K562 (cell line): ENCODE measurements around the gene GLRA1. TPM values are rescaled to one million over a fixed set of nuclear protein-coding genes. Genes with fewer than 3 reads are reported as not detected.

Experiments used
- ARID3B ChIP-seq: fragments of 250-450 bp; sonication (Bioruptor Pico); IDR thresholded peaks from 2 replicates; pipeline ENCODE4 v1.4.0; 2020; ENCODE audit warnings: borderline replicate concordance
- CHD4 ChIP-seq: fragments of 200-600 bp; sonication (generic); IDR thresholded peaks from 3 replicates; pipeline ENCODE4 v1.6.1; 2012; ENCODE audit warnings: low read depth, mild to moderate bottlenecking, mixed read lengths, low read length, inconsistent platforms; ENCODE audit not compliant: insufficient read depth, insufficient replicate concordance, poor library complexity, severe bottlenecking
- EP400 ChIP-seq: fragments of 450-650 bp; IDR thresholded peaks from 2 replicates; pipeline ENCODE4 v1.6.1; 2017; ENCODE audit warnings: antibody characterized with exemption, mild to moderate bottlenecking, moderate library complexity
- ETV6 ChIP-seq, 3 experiments: fragments of 150-350 bp in 1 of 3; sonication (generic) in 1 of 3; formaldehyde crosslinking in 1 of 3; IDR thresholded peaks; 2 replicates each; pipeline versions ENCODE4 v1.6.1 to v1.8.0; 2014 to 2022; ENCODE audit warnings: borderline replicate concordance in 2 of 3, low read depth in 2 of 3, antibody characterized with exemption in 1 of 3, low read length in 1 of 3, mild to moderate bottlenecking in 1 of 3, missing genetic modification reagents in 1 of 3
- JUN ChIP-seq, 2 experiments: sonication (generic) in 1 of 2; formaldehyde crosslinking in 1 of 2; IDR thresholded peaks; 2 replicates each; pipeline versions ENCODE4 v1.6.1 to v1.8.0; 2012 to 2022; ENCODE audit warnings: borderline replicate concordance in 2 of 2, mild to moderate bottlenecking in 2 of 2, improper control_type of control experiment in 1 of 2, low read depth in 1 of 2, low read length in 1 of 2, missing genetic modification reagents in 1 of 2
- L3MBTL2 ChIP-seq: fragments of 450-650 bp; IDR thresholded peaks from 2 replicates; pipeline ENCODE4 v1.6.1; 2016; ENCODE audit warnings: mild to moderate bottlenecking, moderate library complexity
- MEIS2 ChIP-seq: fragments of 450-650 bp; IDR thresholded peaks from 2 replicates; pipeline ENCODE4 v1.6.1; 2014; ENCODE audit warnings: mild to moderate bottlenecking; ENCODE audit not compliant: partially characterized antibody
- TAF7 ChIP-seq: fragments of 450-650 bp; IDR thresholded peaks from 2 replicates; pipeline ENCODE4 v1.6.1; 2016; ENCODE audit warnings: missing genetic modification characterization, missing compliant biosample characterization
- ZNF239 ChIP-seq: fragments of 250-450 bp; sonication (Bioruptor Pico); IDR thresholded peaks from 2 replicates; pipeline ENCODE4 v1.4.0; 2020; ENCODE audit warnings: mild to moderate bottlenecking
- polyA plus RNA-seq, 8 experiments: library from polyadenylated mRNA; depleted of rRNA in 4 of 8; stranded (reverse) in 5 of 8; unstranded in 3 of 8; fragments of >200 nt; fragmentation: Nextera tagmentation in 2 of 8; fragmentation: Illumina TruSeq in 1 of 8; extraction: Ambion mirVana in 2 of 8; extraction: Trizol in 1 of 8; gene quantifications; 2 replicates each; pipeline versions ENCODE4 v1.2.1 to v1.2.3, GENCODE V29; 2011 to 2014; ENCODE audit warnings: inconsistent platforms in 1 of 8, missing spikeins in 1 of 8
- total RNA-seq, 7 experiments: library from RNA; depleted of rRNA in 6 of 7; stranded (reverse); fragments of >200 nt in 6 of 7; fragmentation: Illumina TruSeq in 2 of 7; extraction: Trizol in 2 of 7; gene quantifications; 2 replicates each; pipeline versions ENCODE4 v1.2.1 to v1.2.3, GENCODE V29; 2011 to 2021; ENCODE audit warnings: low replicate concordance in 1 of 7
- TF ChIP-seq, protein P1 (sequence below): fragments of 200-800 bp; sonication (Bioruptor generic); IDR thresholded peaks from 2 replicates; pipeline ENCODE4 v1.6.1; 2016; ENCODE audit warnings: missing genetic modification characterization, missing compliant biosample characterization
- TF ChIP-seq, protein P2 (sequence below): fragments of 450-650 bp; IDR thresholded peaks from 2 replicates; pipeline ENCODE4 v1.7.1; 2018; ENCODE audit warnings: mild to moderate bottlenecking, low read depth; ENCODE audit not compliant: partially characterized antibody
- TF ChIP-seq, protein P3 (sequence below): fragments of 450-650 bp; IDR thresholded peaks from 2 replicates; pipeline ENCODE4 v1.6.1; 2016
- TF ChIP-seq, protein P4 (sequence below): sonication (generic); formaldehyde crosslinking; IDR thresholded peaks from 2 replicates; pipeline ENCODE4 v1.8.0; 2022; ENCODE audit warnings: mild to moderate bottlenecking, low read depth, missing genetic modification reagents

GLRA1 gene
- total and polyA plus RNA-seq, 9 of the 15 experiments (the other 6 are each of a cell fraction or from before 2014, with no cell fraction given) = not detected

DNA sequence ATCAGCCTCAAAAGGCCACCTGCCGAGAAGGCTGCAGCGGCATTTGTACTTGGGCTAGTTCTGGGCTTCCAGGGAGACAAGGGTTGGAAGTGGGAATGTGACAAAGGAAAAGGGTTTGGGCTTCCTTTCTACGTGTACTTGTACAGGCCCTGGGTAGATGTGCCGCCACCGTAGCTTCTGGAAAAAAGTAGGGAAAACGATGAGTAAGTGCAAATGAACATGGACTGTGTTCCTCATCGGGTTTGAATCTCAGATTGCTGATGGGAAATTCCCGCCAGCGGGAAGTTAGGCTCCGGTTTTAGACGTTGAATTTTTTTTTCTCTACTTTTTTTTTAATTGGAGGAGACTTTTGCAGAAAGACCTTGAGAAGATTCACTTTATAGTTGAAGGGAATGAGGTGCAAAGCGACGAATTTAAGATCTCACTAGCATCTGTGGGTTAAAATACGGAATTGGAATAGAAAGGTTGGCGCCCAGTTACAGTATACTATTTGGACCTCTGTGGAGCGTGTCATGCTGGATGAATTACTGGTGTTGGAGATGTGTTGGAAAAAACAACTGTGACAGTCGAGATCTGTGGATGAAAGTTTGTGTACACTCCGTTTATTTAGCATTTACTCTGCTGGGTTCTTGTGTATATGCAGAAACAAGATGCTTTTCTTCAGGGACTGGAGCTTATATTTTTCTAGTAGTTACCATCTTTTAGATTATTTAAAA, 151.6 kb downstream of the GLRA1 start (continued):
- TF ChIP-seq CHD4 (no peak), MEIS2 (peak; percentile 32), EP400 (no peak), TAF7 (tag) (no peak), JUN (IDR thresholded peaks at IDR 0.05; ENCODE audit: borderline replicate concordance, low read depth, low read length) (no peak), JUN (CRISPR knock-in tag; IDR thresholded peaks at IDR 0.05; ENCODE audit: borderline replicate concordance) (0 out of 2 replicates have a peak, but pooled peaks have one; percentile 10), ZNF239 (CRISPR knock-in tag) (no peak), L3MBTL2 (no peak), ETV6 (IDR thresholded peaks at IDR 0.05; ENCODE audit: borderline replicate concordance in 1 of 2, low read depth in 2 of 2, low read length in 1 of 2) (no peak), ETV6 (CRISPR knock-in tag; IDR thresholded peaks at IDR 0.05; ENCODE audit: borderline replicate concordance) (no peak), ARID3B (CRISPR knock-in tag) (no peak)
- TF ChIP-seq, protein P1, sequence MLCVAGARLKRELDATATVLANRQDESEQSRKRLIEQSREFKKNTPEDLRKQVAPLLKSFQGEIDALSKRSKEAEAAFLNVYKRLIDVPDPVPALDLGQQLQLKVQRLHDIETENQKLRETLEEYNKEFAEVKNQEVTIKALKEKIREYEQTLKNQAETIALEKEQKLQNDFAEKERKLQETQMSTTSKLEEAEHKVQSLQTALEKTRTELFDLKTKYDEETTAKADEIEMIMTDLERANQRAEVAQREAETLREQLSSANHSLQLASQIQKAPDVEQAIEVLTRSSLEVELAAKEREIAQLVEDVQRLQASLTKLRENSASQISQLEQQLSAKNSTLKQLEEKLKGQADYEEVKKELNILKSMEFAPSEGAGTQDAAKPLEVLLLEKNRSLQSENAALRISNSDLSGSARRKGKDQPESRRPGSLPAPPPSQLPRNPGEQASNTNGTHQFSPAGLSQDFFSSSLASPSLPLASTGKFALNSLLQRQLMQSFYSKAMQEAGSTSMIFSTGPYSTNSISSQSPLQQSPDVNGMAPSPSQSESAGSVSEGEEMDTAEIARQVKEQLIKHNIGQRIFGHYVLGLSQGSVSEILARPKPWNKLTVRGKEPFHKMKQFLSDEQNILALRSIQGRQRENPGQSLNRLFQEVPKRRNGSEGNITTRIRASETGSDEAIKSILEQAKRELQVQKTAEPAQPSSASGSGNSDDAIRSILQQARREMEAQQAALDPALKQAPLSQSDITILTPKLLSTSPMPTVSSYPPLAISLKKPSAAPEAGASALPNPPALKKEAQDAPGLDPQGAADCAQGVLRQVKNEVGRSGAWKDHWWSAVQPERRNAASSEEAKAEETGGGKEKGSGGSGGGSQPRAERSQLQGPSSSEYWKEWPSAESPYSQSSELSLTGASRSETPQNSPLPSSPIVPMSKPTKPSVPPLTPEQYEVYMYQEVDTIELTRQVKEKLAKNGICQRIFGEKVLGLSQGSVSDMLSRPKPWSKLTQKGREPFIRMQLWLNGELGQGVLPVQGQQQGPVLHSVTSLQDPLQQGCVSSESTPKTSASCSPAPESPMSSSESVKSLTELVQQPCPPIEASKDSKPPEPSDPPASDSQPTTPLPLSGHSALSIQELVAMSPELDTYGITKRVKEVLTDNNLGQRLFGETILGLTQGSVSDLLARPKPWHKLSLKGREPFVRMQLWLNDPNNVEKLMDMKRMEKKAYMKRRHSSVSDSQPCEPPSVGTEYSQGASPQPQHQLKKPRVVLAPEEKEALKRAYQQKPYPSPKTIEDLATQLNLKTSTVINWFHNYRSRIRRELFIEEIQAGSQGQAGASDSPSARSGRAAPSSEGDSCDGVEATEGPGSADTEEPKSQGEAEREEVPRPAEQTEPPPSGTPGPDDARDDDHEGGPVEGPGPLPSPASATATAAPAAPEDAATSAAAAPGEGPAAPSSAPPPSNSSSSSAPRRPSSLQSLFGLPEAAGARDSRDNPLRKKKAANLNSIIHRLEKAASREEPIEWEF (CRISPR knock-in tag) = no peak
- TF ChIP-seq, protein P2, sequence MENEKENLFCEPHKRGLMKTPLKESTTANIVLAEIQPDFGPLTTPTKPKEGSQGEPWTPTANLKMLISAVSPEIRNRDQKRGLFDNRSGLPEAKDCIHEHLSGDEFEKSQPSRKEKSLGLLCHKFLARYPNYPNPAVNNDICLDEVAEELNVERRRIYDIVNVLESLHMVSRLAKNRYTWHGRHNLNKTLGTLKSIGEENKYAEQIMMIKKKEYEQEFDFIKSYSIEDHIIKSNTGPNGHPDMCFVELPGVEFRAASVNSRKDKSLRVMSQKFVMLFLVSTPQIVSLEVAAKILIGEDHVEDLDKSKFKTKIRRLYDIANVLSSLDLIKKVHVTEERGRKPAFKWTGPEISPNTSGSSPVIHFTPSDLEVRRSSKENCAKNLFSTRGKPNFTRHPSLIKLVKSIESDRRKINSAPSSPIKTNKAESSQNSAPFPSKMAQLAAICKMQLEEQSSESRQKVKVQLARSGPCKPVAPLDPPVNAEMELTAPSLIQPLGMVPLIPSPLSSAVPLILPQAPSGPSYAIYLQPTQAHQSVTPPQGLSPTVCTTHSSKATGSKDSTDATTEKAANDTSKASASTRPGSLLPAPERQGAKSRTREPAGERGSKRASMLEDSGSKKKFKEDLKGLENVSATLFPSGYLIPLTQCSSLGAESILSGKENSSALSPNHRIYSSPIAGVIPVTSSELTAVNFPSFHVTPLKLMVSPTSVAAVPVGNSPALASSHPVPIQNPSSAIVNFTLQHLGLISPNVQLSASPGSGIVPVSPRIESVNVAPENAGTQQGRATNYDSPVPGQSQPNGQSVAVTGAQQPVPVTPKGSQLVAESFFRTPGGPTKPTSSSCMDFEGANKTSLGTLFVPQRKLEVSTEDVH = peak; percentile 19
- TF ChIP-seq, protein P3, sequence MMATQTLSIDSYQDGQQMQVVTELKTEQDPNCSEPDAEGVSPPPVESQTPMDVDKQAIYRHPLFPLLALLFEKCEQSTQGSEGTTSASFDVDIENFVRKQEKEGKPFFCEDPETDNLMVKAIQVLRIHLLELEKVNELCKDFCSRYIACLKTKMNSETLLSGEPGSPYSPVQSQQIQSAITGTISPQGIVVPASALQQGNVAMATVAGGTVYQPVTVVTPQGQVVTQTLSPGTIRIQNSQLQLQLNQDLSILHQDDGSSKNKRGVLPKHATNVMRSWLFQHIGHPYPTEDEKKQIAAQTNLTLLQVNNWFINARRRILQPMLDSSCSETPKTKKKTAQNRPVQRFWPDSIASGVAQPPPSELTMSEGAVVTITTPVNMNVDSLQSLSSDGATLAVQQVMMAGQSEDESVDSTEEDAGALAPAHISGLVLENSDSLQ = peak; percentile 49
- TF ChIP-seq, protein P4, sequence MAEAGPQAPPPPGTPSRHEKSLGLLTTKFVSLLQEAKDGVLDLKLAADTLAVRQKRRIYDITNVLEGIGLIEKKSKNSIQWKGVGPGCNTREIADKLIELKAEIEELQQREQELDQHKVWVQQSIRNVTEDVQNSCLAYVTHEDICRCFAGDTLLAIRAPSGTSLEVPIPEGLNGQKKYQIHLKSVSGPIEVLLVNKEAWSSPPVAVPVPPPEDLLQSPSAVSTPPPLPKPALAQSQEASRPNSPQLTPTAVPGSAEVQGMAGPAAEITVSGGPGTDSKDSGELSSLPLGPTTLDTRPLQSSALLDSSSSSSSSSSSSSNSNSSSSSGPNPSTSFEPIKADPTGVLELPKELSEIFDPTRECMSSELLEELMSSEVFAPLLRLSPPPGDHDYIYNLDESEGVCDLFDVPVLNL = 0 out of 2 replicates have a peak, but pooled peaks have one; percentile 36
